ENCODE measurements around the gene IPCEF1.

Gene IPCEF1

GRCh38 chr6:154233383-154233782 is 123.2 kb downstream of the IPCEF1 start:
- no peak for DNase-seq (ENCODE audit: extremely low spot score)
- ChIA-PET POLR2A (no interaction called here), CTCF (no interaction called here)
- TF ChIP-seq SP1 (IDR thresholded peaks at IDR 0.05) (no peak), ELF4 (IDR thresholded peaks at IDR 0.05) (no peak), ARNT (IDR thresholded peaks at IDR 0.05) (no peak), L3MBTL2 (conservative IDR thresholded peaks at IDR 0.05) (no peak)

DNA sequence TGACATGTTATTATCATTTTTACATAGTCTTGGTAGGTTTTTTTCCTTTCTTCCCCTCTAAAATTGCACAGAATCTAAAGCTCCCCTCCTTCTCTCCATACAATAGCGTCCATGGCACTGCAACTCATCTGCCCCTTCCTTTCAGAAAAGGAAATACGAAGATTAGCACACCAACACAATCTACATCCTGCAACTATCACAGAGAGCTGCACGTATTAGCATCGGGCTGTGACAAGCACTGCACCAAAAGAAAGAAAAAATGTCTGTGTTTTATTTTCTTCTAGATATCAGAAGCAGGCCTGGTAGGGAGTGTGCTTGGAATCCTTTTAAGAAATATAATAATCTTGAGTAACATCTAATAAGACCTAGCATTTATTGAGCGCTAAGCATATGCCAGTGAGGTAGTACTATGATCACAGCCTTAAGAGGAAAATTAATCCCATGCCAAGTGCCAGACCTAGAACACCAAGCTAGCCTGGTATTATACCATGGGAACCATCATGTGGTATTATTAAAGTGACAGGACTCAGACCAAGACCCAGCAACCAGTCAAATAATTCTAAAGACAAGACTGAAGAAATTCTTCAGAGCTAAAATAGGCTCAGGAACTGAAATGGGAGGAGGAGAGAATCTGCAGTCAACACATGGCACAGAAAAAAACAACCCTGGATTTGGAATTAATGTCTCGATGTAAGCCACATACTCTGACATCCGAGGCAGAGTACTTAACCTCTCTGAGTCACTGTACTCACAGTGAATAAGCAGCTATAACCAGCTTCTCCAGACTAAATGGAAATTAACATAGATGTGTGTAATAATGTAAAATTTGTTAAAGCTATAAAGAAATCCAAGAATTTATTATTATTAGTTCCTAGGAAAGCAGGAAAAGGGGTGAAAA is 124.3 kb downstream of the IPCEF1 start:
- POLR2A ChIA-PET = no interaction called here
- no peak for DNase-seq (ENCODE audit: extremely low spot score)
- no peak for TF ChIP-seq SP1 (IDR thresholded peaks at IDR 0.05)
- CTCF ChIA-PET = interaction anchor here (0.6 kb wide), 1 partner anchor 17 kb away, joined by 3 read pairs; no protein-coding TSS in a partner anchor

DNA sequence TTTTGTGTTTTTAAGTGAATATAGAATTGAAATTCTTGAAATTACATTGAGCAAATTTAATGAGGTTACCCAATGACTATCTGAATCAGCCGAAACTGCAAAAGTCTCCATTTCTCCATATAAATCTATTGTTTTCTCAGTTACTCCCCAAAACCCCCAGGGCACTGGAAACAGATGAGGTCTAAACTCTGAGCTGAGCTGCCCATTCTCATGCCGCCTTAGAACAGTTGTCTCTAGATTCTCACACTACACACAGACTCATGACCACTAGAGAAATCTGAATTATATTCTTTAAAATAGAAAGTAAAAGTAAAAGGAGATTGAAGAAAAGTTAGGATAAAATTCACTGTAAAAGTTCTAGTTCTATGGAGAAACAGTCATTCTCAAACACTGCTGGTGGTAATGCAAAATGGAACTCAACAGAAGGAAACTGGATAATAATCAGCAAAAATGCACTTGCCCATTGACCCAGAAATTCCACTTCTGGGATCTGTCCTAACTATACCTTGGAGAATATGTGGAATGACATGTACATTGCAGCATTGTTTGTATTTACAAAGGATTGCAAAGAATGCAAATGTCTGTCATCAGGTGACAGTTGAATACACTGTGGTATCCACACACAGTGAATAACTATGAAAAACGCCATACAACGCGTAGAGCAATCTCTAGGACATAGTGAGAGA is 125.5 kb downstream of the IPCEF1 start:
- DNase-seq (ENCODE audit: extremely low spot score) = no peak
- CTCF ChIA-PET = no interaction called here
- POLR2A ChIA-PET = no interaction called here
- TF ChIP-seq BHLHE40 (IDR thresholded peaks at IDR 0.05; ENCODE audit: borderline replicate concordance) (no peak), LEF1 (IDR thresholded peaks at IDR 0.05; ENCODE audit: borderline replicate concordance) (no peak), L3MBTL2 (conservative IDR thresholded peaks at IDR 0.05) (no peak), SP1 (IDR thresholded peaks at IDR 0.05) (no peak), FOXA1 (IDR thresholded peaks at IDR 0.05) (no peak), SUZ12 (IDR thresholded peaks at IDR 0.05) (no peak), ARNT (IDR thresholded peaks at IDR 0.05) (no peak), FOXK2 (IDR thresholded peaks at IDR 0.05) (no peak), CTBP1 (IDR thresholded peaks at IDR 0.05; ENCODE audit: borderline replicate concordance) (no peak)

GRCh38 chr6:154230393-154230792 is 126.2 kb downstream of the IPCEF1 start:
- no peak for DNase-seq (ENCODE audit: extremely low spot score)
- ChIA-PET POLR2A (no interaction called here), CTCF (no interaction called here)
- TF ChIP-seq BHLHE40 (IDR thresholded peaks at IDR 0.05; ENCODE audit: borderline replicate concordance) (no peak), SP1 (IDR thresholded peaks at IDR 0.05) (no peak), SUZ12 (IDR thresholded peaks at IDR 0.05) (no peak), TARDBP (IDR thresholded peaks at IDR 0.05) (no peak), CTBP1 (IDR thresholded peaks at IDR 0.05; ENCODE audit: borderline replicate concordance) (no peak), FOXM1 (IDR thresholded peaks at IDR 0.05; ENCODE audit: borderline replicate concordance) (no peak), ELF4 (IDR thresholded peaks at IDR 0.05) (no peak), LEF1 (IDR thresholded peaks at IDR 0.05; ENCODE audit: borderline replicate concordance) (no peak), ZNF384 (IDR thresholded peaks at IDR 0.05) (no peak), FOXA1 (IDR thresholded peaks at IDR 0.05) (no peak), L3MBTL2 (conservative IDR thresholded peaks at IDR 0.05) (no peak), FOXK2 (IDR thresholded peaks at IDR 0.05) (no peak), ARNT (IDR thresholded peaks at IDR 0.05) (no peak)
- TF ChIP-seq, protein P1, sequence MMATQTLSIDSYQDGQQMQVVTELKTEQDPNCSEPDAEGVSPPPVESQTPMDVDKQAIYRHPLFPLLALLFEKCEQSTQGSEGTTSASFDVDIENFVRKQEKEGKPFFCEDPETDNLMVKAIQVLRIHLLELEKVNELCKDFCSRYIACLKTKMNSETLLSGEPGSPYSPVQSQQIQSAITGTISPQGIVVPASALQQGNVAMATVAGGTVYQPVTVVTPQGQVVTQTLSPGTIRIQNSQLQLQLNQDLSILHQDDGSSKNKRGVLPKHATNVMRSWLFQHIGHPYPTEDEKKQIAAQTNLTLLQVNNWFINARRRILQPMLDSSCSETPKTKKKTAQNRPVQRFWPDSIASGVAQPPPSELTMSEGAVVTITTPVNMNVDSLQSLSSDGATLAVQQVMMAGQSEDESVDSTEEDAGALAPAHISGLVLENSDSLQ (IDR thresholded peaks at IDR 0.05) = no peak

DNA sequence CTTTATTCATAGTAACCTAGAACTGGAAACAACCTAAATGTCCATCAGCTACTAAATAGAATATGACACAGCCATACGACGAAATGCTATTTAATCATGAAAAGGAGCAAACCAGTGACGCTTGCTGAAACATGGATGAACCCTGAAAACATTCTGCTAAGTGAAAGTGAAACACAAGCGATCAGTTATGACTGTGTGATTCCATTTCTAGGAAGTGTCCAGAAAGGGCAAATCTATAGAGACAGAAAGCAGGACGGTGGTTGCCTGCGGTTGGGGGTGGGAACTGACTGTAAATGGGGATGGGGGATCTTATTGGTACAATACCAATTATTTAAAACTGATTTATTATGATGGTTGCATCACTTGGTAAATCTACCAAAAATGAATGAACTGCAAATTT is 126.8 kb downstream of the IPCEF1 start:
- ChIA-PET CTCF (no interaction called here), POLR2A (no interaction called here)

GRCh38 chr6:154228521-154228905 is 128.1 kb downstream of the IPCEF1 start:
- ChIA-PET POLR2A (no interaction called here), CTCF (no interaction called here)
- DNase-seq (ENCODE audit: extremely low spot score) = no peak
- no peak for TF ChIP-seq FOXM1 (IDR thresholded peaks at IDR 0.05; ENCODE audit: borderline replicate concordance)

More for the DNA sequence above, 126.8 kb downstream of the IPCEF1 start:
- no peak for DNase-seq (ENCODE audit: extremely low spot score)
- no peak for TF ChIP-seq CTBP1 (IDR thresholded peaks at IDR 0.05; ENCODE audit: borderline replicate concordance)
- no peak for TF ChIP-seq ELF4 (IDR thresholded peaks at IDR 0.05)

GRCh38 chr6:154227862-154228520 is 128.6 kb downstream of the IPCEF1 start:
- ChIA-PET POLR2A (no interaction called here), CTCF (no interaction called here)
- TF ChIP-seq ARNT (IDR thresholded peaks at IDR 0.05) = no peak
- no peak for TF ChIP-seq CTBP1 (IDR thresholded peaks at IDR 0.05; ENCODE audit: borderline replicate concordance)
- no peak for TF ChIP-seq ELF4 (IDR thresholded peaks at IDR 0.05)
- TF ChIP-seq, protein P1 (IDR thresholded peaks at IDR 0.05) = no peak
- TF ChIP-seq ZNF384 (IDR thresholded peaks at IDR 0.05) = no peak
- no peak for TF ChIP-seq L3MBTL2 (conservative IDR thresholded peaks at IDR 0.05)
- no peak for TF ChIP-seq SP1 (IDR thresholded peaks at IDR 0.05)
- TF ChIP-seq FOXA1 (IDR thresholded peaks at IDR 0.05) = no peak
- TF ChIP-seq BHLHE40 (IDR thresholded peaks at IDR 0.05; ENCODE audit: borderline replicate concordance) = no peak
- no peak for TF ChIP-seq FOXK2 (IDR thresholded peaks at IDR 0.05)
- TF ChIP-seq LEF1 (IDR thresholded peaks at IDR 0.05; ENCODE audit: borderline replicate concordance) = no peak
- TF ChIP-seq HDGF (IDR thresholded peaks at IDR 0.05; ENCODE audit: borderline replicate concordance) = no peak
- no peak for TF ChIP-seq FOXM1 (IDR thresholded peaks at IDR 0.05; ENCODE audit: borderline replicate concordance)
- TF ChIP-seq NFRKB (IDR thresholded peaks at IDR 0.05) = no peak
- no peak for TF ChIP-seq TARDBP (IDR thresholded peaks at IDR 0.05)
- TF ChIP-seq SUZ12 (IDR thresholded peaks at IDR 0.05) = no peak
- DNase-seq (ENCODE audit: extremely low spot score) = no peak
